Measurements from ENCODE around the gene EIF5B.

- TF ChIP-seq TCF12 (IDR thresholded peaks at IDR 0.05; ENCODE audit: low read depth) (no peak), CREB1 (IDR thresholded peaks at IDR 0.05; ENCODE audit: low read depth) (no peak), EP300 (IDR thresholded peaks at IDR 0.05; ENCODE audit: borderline replicate concordance) (no peak), TAF1 (IDR thresholded peaks at IDR 0.05; ENCODE audit: low read depth) (no peak), TEAD4 (IDR thresholded peaks at IDR 0.05) (no peak), FOXM1 (IDR thresholded peaks at IDR 0.05; ENCODE audit: borderline replicate concordance, low read depth) (no peak), CEBPB (IDR thresholded peaks at IDR 0.05) (no peak), YY1 (IDR thresholded peaks at IDR 0.05; ENCODE audit: low read depth) (no peak), EGR1 (IDR thresholded peaks at IDR 0.05) (no peak), ZBTB7A (IDR thresholded peaks at IDR 0.05; ENCODE audit: low read depth) (no peak), RAD21 (IDR thresholded peaks at IDR 0.05; ENCODE audit: low read depth) (no peak)
- TF ChIP-seq, protein P1, sequence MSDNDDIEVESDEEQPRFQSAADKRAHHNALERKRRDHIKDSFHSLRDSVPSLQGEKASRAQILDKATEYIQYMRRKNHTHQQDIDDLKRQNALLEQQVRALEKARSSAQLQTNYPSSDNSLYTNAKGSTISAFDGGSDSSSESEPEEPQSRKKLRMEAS (IDR thresholded peaks at IDR 0.05), result no peak
- TF ChIP-seq, protein P2, sequence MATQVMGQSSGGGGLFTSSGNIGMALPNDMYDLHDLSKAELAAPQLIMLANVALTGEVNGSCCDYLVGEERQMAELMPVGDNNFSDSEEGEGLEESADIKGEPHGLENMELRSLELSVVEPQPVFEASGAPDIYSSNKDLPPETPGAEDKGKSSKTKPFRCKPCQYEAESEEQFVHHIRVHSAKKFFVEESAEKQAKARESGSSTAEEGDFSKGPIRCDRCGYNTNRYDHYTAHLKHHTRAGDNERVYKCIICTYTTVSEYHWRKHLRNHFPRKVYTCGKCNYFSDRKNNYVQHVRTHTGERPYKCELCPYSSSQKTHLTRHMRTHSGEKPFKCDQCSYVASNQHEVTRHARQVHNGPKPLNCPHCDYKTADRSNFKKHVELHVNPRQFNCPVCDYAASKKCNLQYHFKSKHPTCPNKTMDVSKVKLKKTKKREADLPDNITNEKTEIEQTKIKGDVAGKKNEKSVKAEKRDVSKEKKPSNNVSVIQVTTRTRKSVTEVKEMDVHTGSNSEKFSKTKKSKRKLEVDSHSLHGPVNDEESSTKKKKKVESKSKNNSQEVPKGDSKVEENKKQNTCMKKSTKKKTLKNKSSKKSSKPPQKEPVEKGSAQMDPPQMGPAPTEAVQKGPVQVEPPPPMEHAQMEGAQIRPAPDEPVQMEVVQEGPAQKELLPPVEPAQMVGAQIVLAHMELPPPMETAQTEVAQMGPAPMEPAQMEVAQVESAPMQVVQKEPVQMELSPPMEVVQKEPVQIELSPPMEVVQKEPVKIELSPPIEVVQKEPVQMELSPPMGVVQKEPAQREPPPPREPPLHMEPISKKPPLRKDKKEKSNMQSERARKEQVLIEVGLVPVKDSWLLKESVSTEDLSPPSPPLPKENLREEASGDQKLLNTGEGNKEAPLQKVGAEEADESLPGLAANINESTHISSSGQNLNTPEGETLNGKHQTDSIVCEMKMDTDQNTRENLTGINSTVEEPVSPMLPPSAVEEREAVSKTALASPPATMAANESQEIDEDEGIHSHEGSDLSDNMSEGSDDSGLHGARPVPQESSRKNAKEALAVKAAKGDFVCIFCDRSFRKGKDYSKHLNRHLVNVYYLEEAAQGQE (IDR thresholded peaks at IDR 0.05; ENCODE audit: low read depth), result no peak
These were observed 83.6 kb downstream of the EIF5B start for GRCh38 chr2:99420751-99421299.

All from Ishikawa (cell line).